Cardiac fibroblast (primary cell): ENCODE results near the gene ARL14EPL.
A peak's percentile ranks its signal among the peaks of the same experiment; 100 is the strongest.

Source experiments
- DNase-seq, 2 donors: peaks; one replicate each; pipeline versions ENCODE4 v3.0.0 to v3.0.0-alpha.2; 2010; ENCODE audit warnings: low read depth in 2 of 2
- H3K4me3 ChIP-seq, 2 donors: replicated peaks in 1 of 2; 1 replicate in 1 of 2; 2 replicates in 1 of 2; pipeline ENCODE4 v1.5.1; 2011; ENCODE audit warnings: low read depth in 2 of 2, low read length in 2 of 2, mild to moderate bottlenecking in 2 of 2, moderate library complexity in 1 of 2
- TF ChIP-seq, protein P1 (sequence below): IDR thresholded peaks from one replicate; pipeline ENCODE4 v1.5.1; 2011; ENCODE audit warnings: low read depth, mild to moderate bottlenecking, low read length, inconsistent platforms

ARL14EPL gene

DNA sequence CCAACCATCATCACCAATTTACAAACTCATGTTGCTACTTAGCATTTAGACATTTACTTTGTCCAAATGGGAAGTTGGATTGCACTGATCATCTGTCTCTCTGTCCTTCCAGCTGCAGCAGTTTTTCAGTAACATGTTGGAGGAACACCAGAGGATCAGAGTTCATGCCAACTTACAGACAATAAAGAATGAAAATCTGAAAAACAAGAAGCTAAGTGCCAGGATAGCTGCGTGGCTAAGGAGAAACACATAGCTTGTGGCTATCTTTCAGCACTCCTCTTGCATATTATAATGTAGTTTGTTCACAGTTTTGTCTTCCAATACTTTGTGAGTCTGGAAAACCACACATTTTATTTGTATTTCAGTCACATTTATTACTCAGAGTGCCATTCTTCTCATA, 6.4 kb upstream of the ARL14EPL start:
- TF ChIP-seq, protein P1, sequence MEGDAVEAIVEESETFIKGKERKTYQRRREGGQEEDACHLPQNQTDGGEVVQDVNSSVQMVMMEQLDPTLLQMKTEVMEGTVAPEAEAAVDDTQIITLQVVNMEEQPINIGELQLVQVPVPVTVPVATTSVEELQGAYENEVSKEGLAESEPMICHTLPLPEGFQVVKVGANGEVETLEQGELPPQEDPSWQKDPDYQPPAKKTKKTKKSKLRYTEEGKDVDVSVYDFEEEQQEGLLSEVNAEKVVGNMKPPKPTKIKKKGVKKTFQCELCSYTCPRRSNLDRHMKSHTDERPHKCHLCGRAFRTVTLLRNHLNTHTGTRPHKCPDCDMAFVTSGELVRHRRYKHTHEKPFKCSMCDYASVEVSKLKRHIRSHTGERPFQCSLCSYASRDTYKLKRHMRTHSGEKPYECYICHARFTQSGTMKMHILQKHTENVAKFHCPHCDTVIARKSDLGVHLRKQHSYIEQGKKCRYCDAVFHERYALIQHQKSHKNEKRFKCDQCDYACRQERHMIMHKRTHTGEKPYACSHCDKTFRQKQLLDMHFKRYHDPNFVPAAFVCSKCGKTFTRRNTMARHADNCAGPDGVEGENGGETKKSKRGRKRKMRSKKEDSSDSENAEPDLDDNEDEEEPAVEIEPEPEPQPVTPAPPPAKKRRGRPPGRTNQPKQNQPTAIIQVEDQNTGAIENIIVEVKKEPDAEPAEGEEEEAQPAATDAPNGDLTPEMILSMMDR, result no peak
- H3K4me3 ChIP-seq, result no peak overlapping the region
- DNase-seq, result no peak

DNA sequence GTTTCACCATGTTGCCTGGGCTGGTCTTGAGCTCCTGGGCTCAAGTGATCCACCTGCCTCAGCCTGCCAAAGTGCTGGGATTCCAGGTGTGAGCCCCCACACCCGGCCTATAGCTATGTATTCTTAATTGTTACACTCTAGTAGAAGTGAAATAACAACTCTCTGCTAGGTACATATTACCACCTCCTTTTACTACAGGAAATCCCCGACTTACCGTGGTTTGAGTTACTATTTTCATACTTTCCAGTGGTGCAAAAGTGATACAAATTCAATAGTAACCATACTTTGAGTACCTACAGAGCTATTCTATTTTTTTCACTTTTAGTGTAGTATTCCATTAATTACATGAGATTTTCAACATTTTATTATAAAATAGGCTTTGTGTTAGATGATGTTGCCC, 719 bp downstream of the ARL14EPL start:
- no peak for DNase-seq
- TF ChIP-seq, protein P1, result no peak
- H3K4me3 ChIP-seq, result no peak overlapping the region

DNA sequence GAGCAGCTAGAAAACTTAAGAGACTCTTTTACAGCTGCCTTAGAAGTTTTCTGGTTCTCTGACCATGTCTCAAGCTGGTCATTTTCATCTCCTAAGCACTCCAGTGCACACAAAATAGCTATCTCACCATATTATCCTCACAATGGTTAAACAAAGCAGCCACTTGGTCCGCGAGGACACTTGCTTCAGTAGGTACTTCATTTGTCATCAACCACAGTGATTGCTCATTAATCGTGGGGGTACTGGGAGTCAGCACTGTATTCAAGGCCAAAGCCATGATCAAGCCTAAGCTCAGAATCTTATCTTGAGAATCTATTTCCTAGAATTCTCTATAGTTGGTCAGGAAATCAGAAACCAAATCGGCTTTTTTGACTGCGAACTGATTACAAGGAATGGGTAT, 2.9 kb downstream of the ARL14EPL start:
- no peak overlapping the region for H3K4me3 ChIP-seq
- peak in 1 of 2 donors; percentile 12 for DNase-seq
- TF ChIP-seq, protein P1, result no peak

DNA sequence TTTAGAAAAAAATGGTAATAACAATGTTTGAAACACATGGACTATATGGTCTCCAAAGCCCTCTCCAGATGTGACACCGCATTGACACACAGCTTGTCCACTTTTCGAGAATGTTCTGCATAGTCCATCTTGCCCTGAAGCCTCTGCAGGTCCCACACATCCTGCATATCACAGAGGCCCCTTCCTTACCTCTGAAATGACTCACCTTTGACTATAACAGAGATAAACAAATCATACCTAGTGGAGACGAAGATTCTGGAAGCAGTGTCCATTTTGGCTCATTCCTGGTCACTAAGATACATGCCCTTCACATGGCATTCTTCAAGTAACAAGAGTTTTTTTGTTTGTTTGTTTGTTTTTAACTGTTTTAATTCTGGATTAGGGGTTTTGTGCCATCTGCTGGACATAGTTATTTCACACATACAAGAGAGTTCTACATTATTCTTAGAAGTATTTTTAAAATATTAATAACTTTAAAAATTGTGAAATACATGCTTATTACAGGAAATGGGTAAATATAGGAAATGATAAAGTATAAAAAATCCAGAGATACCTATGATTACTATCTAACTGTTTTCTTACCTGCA, 5.1 kb downstream of the ARL14EPL start:
- TF ChIP-seq, protein P1, result peak; percentile 21
- no peak overlapping the region for H3K4me3 ChIP-seq
- peak; percentile 24 to 43 for DNase-seq

DNA sequence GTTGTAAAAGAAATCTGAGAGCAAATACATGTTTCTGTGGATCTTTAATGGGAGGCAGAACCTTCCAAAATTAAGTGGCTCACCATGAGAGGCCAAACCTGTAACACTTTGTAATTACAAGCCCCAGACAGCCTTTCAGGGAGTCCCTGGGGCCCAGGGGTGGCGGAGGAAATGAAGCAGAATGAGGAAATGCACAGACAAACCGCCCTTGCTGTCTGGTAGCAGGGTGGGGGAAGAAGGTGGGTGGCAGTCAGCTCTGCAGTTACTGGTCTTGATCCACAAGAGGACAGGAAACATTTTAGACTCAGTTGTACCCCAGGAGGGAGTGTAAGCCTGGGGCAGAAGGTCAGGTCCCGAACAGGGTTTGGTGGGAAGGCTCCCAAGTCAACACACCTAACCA, 6.5 kb downstream of the ARL14EPL start:
- H3K4me3 ChIP-seq, result no peak overlapping the region
- TF ChIP-seq, protein P1, result no peak
- DNase-seq, result no peak

DNA sequence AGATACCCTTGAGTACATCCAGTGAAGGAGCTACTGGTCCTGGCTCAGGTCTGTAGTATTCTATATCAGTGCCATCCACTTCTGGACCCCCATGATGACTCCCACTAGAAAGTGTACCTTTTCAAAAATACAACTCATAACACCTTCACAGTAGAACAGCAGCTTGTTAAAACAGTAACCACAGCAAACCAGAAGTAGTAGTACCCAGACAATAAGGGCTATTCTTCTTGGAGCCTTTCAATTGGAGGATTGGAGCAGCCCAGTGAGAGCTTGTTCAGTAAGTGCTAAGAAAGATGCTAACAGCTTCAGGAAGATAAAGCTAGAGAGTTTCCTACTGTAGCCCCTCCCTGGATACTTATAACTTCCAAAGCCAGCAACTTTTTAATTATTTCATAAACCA, 10.1 kb downstream of the ARL14EPL start:
- DNase-seq, result no peak
- no peak overlapping the region for H3K4me3 ChIP-seq
- TF ChIP-seq, protein P1, result no peak

DNA sequence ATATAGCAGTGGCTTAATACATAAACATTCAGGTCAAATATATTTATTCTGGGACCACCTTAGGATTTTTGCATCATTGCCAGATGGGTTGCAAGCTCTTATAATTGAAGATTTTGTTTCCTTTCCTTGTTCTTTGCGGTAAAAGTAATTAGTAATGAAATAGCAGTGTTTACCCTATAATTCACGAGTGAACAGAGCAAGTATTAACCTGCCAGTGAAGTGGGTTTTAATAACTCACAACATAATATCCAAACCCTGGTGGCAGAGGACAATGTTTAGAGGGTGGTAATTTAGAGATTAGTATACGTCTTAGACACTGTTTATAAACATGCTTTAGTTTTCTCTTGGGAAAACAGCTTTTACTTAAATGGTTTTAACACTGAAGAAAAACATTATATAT, 11.8 kb downstream of the ARL14EPL start:
- no peak for DNase-seq
- TF ChIP-seq, protein P1, result no peak
- no peak overlapping the region for H3K4me3 ChIP-seq
